PC-9 (cell line): ENCODE measurements around the gene NUMB. TPM values are rescaled to one million over a fixed set of nuclear protein-coding genes. Genes with fewer than 3 reads are reported as not detected.

Source experiments
- BruUV-seq: library from RNA; stranded (reverse); fragments of 400-500 nt; replicated peaks from 2 replicates; lab custom pipeline; 2021; lab: Mats Ljungman, UMichigan
- CTCF ChIA-PET: fragments of 300-600 bp; sonication (Branson Sonifier 250); formaldehyde crosslinking; loops from one replicate; lab custom pipeline; 2022; ENCODE audit warnings: antibody characterized with exemption; lab: Charles Lee
- POLR2A ChIA-PET: fragments of 300-600 bp; sonication (Branson Sonifier 250); formaldehyde crosslinking; loops from one replicate; lab custom pipeline; 2022; ENCODE audit warnings: antibody characterized with exemption; ENCODE audit not compliant: unreplicated experiment; lab: Charles Lee
- DNase-seq, 2 experiments: peaks; one replicate each; pipeline versions ENCODE4 v3.0.0 to v3.0.0-alpha.2; 2015 to 2022; ENCODE audit warnings: mixed read lengths in 1 of 2
- H2AFZ ChIP-seq: fragments of 200-600 bp; sonication (generic); 2 replicates; pipeline ENCODE4 v1.8.1; 2017; ENCODE audit warnings: antibody characterized with exemption
- H3F3A ChIP-seq: fragments of 200-600 bp; sonication (generic); 2 replicates; pipeline ENCODE4 v1.8.1; 2017; ENCODE audit warnings: antibody characterized with exemption, mild to moderate bottlenecking, low read depth; ENCODE audit not compliant: insufficient read depth
- H3K27ac ChIP-seq: fragments of 200-600 bp; sonication (generic); 2 replicates; pipeline ENCODE4 v1.6.1; 2016; ENCODE audit warnings: mixed run types
- H3K27me3 ChIP-seq: fragments of 200-600 bp; sonication (generic); 2 replicates; pipeline ENCODE4 v1.6.1; 2016; ENCODE audit warnings: low read depth, mixed run types; ENCODE audit not compliant: insufficient read depth
- H3K36me3 ChIP-seq: fragments of 200-600 bp; sonication (generic); 2 replicates; pipeline ENCODE4 v1.6.1; 2016; ENCODE audit warnings: low read depth, mixed run types
- H3K4me1 ChIP-seq: fragments of 200-600 bp; sonication (generic); replicated peaks from 2 replicates; pipeline ENCODE4 v1.6.1; 2016; ENCODE audit warnings: mixed run types; ENCODE audit not compliant: insufficient read depth
- H3K4me2 ChIP-seq: fragments of 200-600 bp; sonication (generic); 2 replicates; pipeline ENCODE4 v1.6.1; 2017; ENCODE audit warnings: mixed run types
- H3K4me3 ChIP-seq: fragments of 200-600 bp; sonication (generic); 2 replicates; pipeline ENCODE4 v1.6.1; 2016; ENCODE audit warnings: mixed run types
- H3K79me2 ChIP-seq: fragments of 200-600 bp; sonication (generic); 2 replicates; pipeline ENCODE4 v1.6.1; 2017; ENCODE audit warnings: low read depth, mixed run types
- H3K9me2 ChIP-seq: fragments of 200-600 bp; sonication (generic); 2 replicates; pipeline ENCODE4 v1.8.1; 2017; ENCODE audit warnings: mild to moderate bottlenecking; ENCODE audit not compliant: insufficient read depth
- H3K9me3 ChIP-seq: fragments of 200-600 bp; sonication (generic); 2 replicates; pipeline ENCODE4 v1.8.1; 2016; ENCODE audit warnings: low read depth; ENCODE audit not compliant: insufficient read depth
- H4K20me1 ChIP-seq: fragments of 200-600 bp; sonication (generic); 2 replicates; pipeline ENCODE4 v1.8.1; 2017; ENCODE audit not compliant: insufficient read depth
- EZH2 ChIP-seq: fragments of 200-600 bp; sonication (generic); IDR thresholded peaks from 2 replicates; pipeline ENCODE4 v1.8.0; 2017; ENCODE audit warnings: antibody characterized with exemption, low read depth
- intact Hi-C: fragments of 100-400 bp; cut with micrococcal nuclease; formaldehyde crosslinking; loops from one replicate; pipeline ENCODE4 v1.10.0; 2022; ENCODE audit not compliant: unreplicated experiment
- total RNA-seq: library from RNA; stranded (reverse); gene quantifications from 2 replicates; pipeline ENCODE4 v1.2.3, GENCODE V29; 2021
- TF ChIP-seq, protein P1 (sequence below): fragments of 200-600 bp; sonication (generic); conservative IDR thresholded peaks from 2 replicates; pipeline ENCODE4 v1.6.1; 2017; ENCODE audit warnings: mixed run types, antibody characterized with exemption, mild to moderate bottlenecking, moderate library complexity

The NUMB gene
- total RNA-seq, 1 experiment from 2014 or later, result 64.5 TPM

- H3K9me3 ChIP-seq, result no peaks in the 10 kb centered on the region
- no peaks in the 10 kb centered on the region for H3F3A ChIP-seq
- H2AFZ ChIP-seq, result no peak overlapping the region
- no peaks in the 10 kb centered on the region for H4K20me1 ChIP-seq
- no peak overlapping the region for H3K4me3 ChIP-seq
- no peaks in the 10 kb centered on the region for H3K9me2 ChIP-seq
- CTCF ChIA-PET, result interaction anchor here (0.7 to 2.6 kb wide), 6 partner anchors 169 to 959 kb away, joined by 4 to 20 read pairs (median 7); partner anchors contain the start of gene DPF3
- no peaks in the 10 kb centered on the region for H3K36me3 ChIP-seq
- no peaks in the 10 kb centered on the region for H3K27me3 ChIP-seq
- H3K4me1 ChIP-seq, result no peaks in the 10 kb centered on the region
- DNase-seq, result peak in 1 of 2 experiments; percentile 51
- POLR2A ChIA-PET, result interaction anchor here (0.7 kb wide), 1 partner anchor 257 kb away, joined by 18 read pairs; no protein-coding TSS in a partner anchor
- H3K4me2 ChIP-seq, result no peak overlapping the region
- H3K79me2 ChIP-seq, result no peaks in the 10 kb centered on the region
- no peak overlapping the region for H3K27ac ChIP-seq
- intact Hi-C loops, result loop anchor here (1.0 to 2.0 kb wide), 3 partner anchors 160 to 299 kb away; no protein-coding TSS in a partner anchor
- no TSS peak for BruUV-seq
- TF ChIP-seq, protein P1, sequence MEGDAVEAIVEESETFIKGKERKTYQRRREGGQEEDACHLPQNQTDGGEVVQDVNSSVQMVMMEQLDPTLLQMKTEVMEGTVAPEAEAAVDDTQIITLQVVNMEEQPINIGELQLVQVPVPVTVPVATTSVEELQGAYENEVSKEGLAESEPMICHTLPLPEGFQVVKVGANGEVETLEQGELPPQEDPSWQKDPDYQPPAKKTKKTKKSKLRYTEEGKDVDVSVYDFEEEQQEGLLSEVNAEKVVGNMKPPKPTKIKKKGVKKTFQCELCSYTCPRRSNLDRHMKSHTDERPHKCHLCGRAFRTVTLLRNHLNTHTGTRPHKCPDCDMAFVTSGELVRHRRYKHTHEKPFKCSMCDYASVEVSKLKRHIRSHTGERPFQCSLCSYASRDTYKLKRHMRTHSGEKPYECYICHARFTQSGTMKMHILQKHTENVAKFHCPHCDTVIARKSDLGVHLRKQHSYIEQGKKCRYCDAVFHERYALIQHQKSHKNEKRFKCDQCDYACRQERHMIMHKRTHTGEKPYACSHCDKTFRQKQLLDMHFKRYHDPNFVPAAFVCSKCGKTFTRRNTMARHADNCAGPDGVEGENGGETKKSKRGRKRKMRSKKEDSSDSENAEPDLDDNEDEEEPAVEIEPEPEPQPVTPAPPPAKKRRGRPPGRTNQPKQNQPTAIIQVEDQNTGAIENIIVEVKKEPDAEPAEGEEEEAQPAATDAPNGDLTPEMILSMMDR, result peak; percentile 77
- no peak for TF ChIP-seq EZH2
Measured at GRCh38 chr14:73472185-73473114, 14.1 kb upstream of the NUMB start.

DNA sequence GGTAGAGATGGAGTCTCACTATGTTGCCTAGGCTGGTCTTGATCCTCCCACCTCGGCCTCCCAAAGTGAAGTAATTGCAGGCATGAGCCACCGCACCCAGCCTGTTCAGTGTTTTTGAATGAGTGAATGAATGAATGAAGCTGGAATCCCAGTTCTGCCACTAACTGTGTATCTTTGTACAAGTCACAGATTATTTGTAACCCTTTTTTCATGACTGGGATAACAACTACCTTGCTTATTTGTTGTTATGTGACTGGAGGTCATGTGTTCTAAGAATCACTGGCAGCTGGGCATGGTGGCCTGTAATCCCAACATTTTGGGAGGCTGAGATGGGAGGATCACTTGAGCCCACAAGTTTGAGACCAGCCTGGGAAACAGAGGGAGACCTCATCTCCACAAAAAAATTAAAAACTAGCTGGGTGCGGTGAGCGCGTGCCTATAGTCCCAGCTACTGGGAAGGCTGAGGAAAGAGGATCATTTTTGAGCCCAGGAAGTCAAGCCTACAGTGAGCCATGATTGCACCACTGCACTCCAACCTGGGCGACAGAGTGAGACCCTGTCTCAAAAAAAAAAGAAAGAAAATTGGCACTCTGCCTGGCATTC, 13.3 kb upstream of the NUMB start:
- Histone ChIP-seq H3K4me2 (no peak overlapping the region), H3K9me2 (no peaks in the 10 kb centered on the region), H4K20me1 (no peaks in the 10 kb centered on the region), H3K36me3 (no peaks in the 10 kb centered on the region), H3K9me3 (no peaks in the 10 kb centered on the region), H3K27ac (no peak overlapping the region), H3F3A (no peaks in the 10 kb centered on the region), H3K4me1 (no peaks in the 10 kb centered on the region), H3K27me3 (no peaks in the 10 kb centered on the region), H2AFZ (no peak overlapping the region), H3K4me3 (no peak overlapping the region), H3K79me2 (no peaks in the 10 kb centered on the region)
- no TSS peak for BruUV-seq
- ChIA-PET POLR2A (interaction anchor here (0.7 kb wide), 1 partner anchor 257 kb away, joined by 18 read pairs; no protein-coding TSS in a partner anchor), CTCF (interaction anchor here (0.6 to 2.6 kb wide), 7 partner anchors 38 to 958 kb away, joined by 3 to 20 read pairs (median 6); partner anchors contain the start of gene DPF3)
- DNase-seq, result no peak
- TF ChIP-seq, protein P1, result no peak
- TF ChIP-seq EZH2, result no peak
- intact Hi-C loops, result loop anchor here (1.0 to 2.0 kb wide), 3 partner anchors 161 to 298 kb away; no protein-coding TSS in a partner anchor

DNA sequence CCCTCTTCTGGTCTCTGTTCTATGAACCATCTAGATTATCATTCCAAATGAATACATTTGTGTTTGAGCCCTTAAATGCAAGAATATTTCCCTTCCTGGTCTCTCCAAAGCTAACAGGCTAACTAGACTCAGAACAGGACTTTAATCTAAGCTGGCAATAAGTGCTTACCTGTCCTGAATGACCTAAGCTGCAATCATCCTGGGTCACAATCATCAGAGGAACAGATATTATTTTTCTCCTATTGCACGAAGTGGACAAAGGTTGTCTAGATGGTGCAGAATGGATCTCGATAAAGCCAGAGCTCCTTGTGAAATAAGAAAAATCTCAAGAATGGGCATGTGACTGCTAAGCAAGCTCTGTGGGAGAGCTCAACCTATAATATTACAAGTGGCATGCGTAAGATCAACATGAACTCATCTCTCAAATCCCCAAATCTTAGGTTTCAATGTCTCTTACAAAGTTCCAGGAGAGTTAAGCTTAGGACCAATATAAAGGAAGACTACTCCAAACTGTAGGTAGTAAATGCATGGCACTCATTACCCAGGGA, 10.6 kb upstream of the NUMB start:
- Histone ChIP-seq H3K36me3 (no peaks in the 10 kb centered on the region), H3K4me2 (no peak overlapping the region), H2AFZ (no peak overlapping the region), H3K4me3 (no peak overlapping the region), H3K79me2 (no peaks in the 10 kb centered on the region), H3K9me3 (no peaks in the 10 kb centered on the region), H3K4me1 (peaks cover 5% of the 10 kb centered on the region), H3K9me2 (no peaks in the 10 kb centered on the region), H4K20me1 (no peaks in the 10 kb centered on the region), H3F3A (no peaks in the 10 kb centered on the region), H3K27ac (no peak overlapping the region), H3K27me3 (no peaks in the 10 kb centered on the region)
- CTCF ChIA-PET, result interaction anchor here (1.0 kb wide), 1 partner anchor 174 kb away, joined by 9 read pairs; no protein-coding TSS in a partner anchor
- TF ChIP-seq, protein P1, result no peak
- no peak for TF ChIP-seq EZH2
- no peak for DNase-seq
- BruUV-seq, result no TSS peak
- POLR2A ChIA-PET, result no interaction called here
- intact Hi-C loops, result no loop called here
